ENCODE data around the gene USP21. TPM values are rescaled to one million over a fixed set of nuclear protein-coding genes. Genes with fewer than 3 reads are reported as not detected.
A peak's percentile ranks its signal among the peaks of the same experiment; 100 is the strongest.

The USP21 gene
- total RNA-seq, 1 donor from 2014 or later: 48.8 TPM

DNA sequence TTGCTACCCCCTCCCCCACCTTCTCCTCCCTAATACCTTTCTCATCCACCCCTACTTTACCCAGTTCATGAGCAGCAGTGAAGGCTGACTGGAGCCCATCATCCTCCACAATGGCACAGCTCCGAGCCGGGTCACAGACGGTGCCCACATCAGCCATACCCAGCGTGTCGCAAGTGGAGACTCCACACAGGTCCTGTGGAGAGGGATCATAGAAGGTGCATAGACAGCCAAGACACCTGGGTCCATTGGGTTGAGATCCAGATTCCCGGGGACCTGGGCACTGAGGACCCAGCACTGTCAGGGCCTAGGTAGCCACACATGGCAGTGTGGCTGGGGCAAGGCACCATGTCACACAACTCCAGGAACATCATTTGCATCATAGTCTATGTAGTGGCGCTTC, 36.8 kb downstream of the USP21 start:
- Mint-ChIP-seq H3K9me3 (ENCODE audit: low read depth) (no peaks in the 10 kb centered on the region), H3K36me3 (ENCODE audit: insufficient read depth) (no peaks in the 10 kb centered on the region), H3K27ac (no peak overlapping the region), H3K4me3 (ENCODE audit: low read depth) (no peak overlapping the region), H3K4me1 (ENCODE audit: low read depth) (peaks cover 7% of the 10 kb centered on the region), H3K27me3 (peaks cover 3% of the 10 kb centered on the region)
- TF ChIP-seq, protein P1, sequence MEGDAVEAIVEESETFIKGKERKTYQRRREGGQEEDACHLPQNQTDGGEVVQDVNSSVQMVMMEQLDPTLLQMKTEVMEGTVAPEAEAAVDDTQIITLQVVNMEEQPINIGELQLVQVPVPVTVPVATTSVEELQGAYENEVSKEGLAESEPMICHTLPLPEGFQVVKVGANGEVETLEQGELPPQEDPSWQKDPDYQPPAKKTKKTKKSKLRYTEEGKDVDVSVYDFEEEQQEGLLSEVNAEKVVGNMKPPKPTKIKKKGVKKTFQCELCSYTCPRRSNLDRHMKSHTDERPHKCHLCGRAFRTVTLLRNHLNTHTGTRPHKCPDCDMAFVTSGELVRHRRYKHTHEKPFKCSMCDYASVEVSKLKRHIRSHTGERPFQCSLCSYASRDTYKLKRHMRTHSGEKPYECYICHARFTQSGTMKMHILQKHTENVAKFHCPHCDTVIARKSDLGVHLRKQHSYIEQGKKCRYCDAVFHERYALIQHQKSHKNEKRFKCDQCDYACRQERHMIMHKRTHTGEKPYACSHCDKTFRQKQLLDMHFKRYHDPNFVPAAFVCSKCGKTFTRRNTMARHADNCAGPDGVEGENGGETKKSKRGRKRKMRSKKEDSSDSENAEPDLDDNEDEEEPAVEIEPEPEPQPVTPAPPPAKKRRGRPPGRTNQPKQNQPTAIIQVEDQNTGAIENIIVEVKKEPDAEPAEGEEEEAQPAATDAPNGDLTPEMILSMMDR (IDR thresholded peaks at IDR 0.05; ENCODE audit: unreplicated experiment): no peak
- DNase-seq (ENCODE audit: low spot score, unreplicated experiment): no peak

GRCh38 chr1:161196521-161197451, 37.5 kb downstream of the USP21 start:
- no peaks in the 10 kb centered on the region for H3K9me3 Mint-ChIP-seq (ENCODE audit: low read depth)
- peaks cover 3% of the 10 kb centered on the region for H3K27me3 Mint-ChIP-seq
- H3K27ac Mint-ChIP-seq: no peak overlapping the region
- TF ChIP-seq, protein P1 (IDR thresholded peaks at IDR 0.05; ENCODE audit: unreplicated experiment): no peak
- no peaks in the 10 kb centered on the region for H3K36me3 Mint-ChIP-seq (ENCODE audit: insufficient read depth)
- peaks cover 12% of the 10 kb centered on the region for H3K4me1 Mint-ChIP-seq (ENCODE audit: low read depth)
- H3K4me3 Mint-ChIP-seq (ENCODE audit: low read depth): no peak overlapping the region
- no peak for DNase-seq (ENCODE audit: low spot score, unreplicated experiment)

- H3K4me3 Mint-ChIP-seq (ENCODE audit: low read depth): no peak overlapping the region
- peaks cover 12% of the 10 kb centered on the region for H3K4me1 Mint-ChIP-seq (ENCODE audit: low read depth)
- no peak for DNase-seq (ENCODE audit: low spot score, unreplicated experiment)
- no peaks in the 10 kb centered on the region for H3K36me3 Mint-ChIP-seq (ENCODE audit: insufficient read depth)
- peaks cover 3% of the 10 kb centered on the region for H3K27me3 Mint-ChIP-seq
- TF ChIP-seq, protein P1 (IDR thresholded peaks at IDR 0.05; ENCODE audit: unreplicated experiment): no peak
- no peak overlapping the region for H3K27ac Mint-ChIP-seq
- H3K9me3 Mint-ChIP-seq (ENCODE audit: low read depth): no peaks in the 10 kb centered on the region
These were observed 38.4 kb downstream of the USP21 start for GRCh38 chr1:161197560-161198193.

- Mint-ChIP-seq H3K36me3 (ENCODE audit: insufficient read depth) (no peaks in the 10 kb centered on the region), H3K4me3 (ENCODE audit: low read depth) (no peak overlapping the region), H3K27me3 (peaks cover 3% of the 10 kb centered on the region), H3K9me3 (ENCODE audit: low read depth) (no peaks in the 10 kb centered on the region), H3K27ac (peak overlapping the region; percentile 47), H3K4me1 (ENCODE audit: low read depth) (peaks cover 13% of the 10 kb centered on the region)
- peak; percentile 38 for DNase-seq (ENCODE audit: low spot score, unreplicated experiment)
- TF ChIP-seq, protein P1 (IDR thresholded peaks at IDR 0.05; ENCODE audit: unreplicated experiment): peak; percentile 29
These were observed 39.0 kb downstream of the USP21 start for GRCh38 chr1:161198194-161198896.

DNA sequence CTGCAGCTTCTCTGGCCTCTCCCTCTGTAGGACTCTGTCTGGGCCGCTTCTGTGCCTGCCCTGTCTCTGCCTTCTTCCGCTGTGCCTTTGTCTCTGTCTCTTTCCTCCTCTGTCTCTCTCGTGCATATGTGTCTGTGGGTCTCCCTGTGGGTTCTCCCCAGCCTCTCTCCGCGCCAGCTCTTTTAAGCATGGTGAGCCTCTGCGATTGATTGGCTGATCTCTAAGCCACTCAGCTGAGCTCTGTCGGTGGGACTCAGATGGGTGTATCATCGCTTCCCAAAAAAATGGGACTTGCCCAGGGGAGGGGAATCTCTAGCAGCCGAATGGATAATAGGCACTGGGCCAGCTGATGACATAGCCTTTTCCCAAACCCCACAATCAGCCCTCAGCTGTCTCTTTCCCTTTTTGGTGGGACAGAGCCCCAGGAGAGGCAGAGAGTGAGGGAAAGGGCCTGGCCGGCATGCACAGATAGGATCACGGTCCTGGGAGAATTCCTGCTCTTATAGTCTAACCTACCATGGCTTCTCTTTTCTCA, 39.7 kb downstream of the USP21 start, which contains the start of gene ADAMTS4:
TSS of gene ADAMTS4 (minus strand) at position 158 of the 535 bp plus-strand sequence. CDS start 427 bp downstream, outside the sequence.
- no peaks in the 10 kb centered on the region for H3K9me3 Mint-ChIP-seq (ENCODE audit: low read depth)
- H3K36me3 Mint-ChIP-seq (ENCODE audit: insufficient read depth): peaks cover under 1% of the 10 kb centered on the region
- DNase-seq (ENCODE audit: low spot score, unreplicated experiment): no peak
- TF ChIP-seq, protein P1 (IDR thresholded peaks at IDR 0.05; ENCODE audit: unreplicated experiment): no peak
- H3K4me1 Mint-ChIP-seq (ENCODE audit: low read depth): peaks cover 13% of the 10 kb centered on the region
- peak within 1 kb of the TSS; percentile 47 for H3K27ac Mint-ChIP-seq
- H3K4me3 Mint-ChIP-seq (ENCODE audit: low read depth): no peak within 1 kb of the TSS
- peaks cover 3% of the 10 kb centered on the region for H3K27me3 Mint-ChIP-seq
